Measurements from ENCODE around the gene RNF141. TPM values are rescaled to one million over a fixed set of nuclear protein-coding genes. Genes with fewer than 3 reads are reported as not detected.

Gene RNF141
- total and polyA plus RNA-seq, 7 donors = 13.1 to 30.3 (median 22.8) TPM

GRCh38 chr11:10462746-10463300 lies 78.2 kb downstream of the RNF141 start:
- Histone ChIP-seq H3K36me3 (no peaks in the 10 kb centered on the region), H3K27ac (no peak overlapping the region), H3K27me3 (no peaks in the 10 kb centered on the region), H3K4me3 (no peak overlapping the region), H3K4me1 (no peaks in the 10 kb centered on the region), H3K9me3 (no peaks in the 10 kb centered on the region)
- intact Hi-C loops (cut with DNase I) = no loop called here
- TF ChIP-seq CTCF (IDR thresholded peaks at IDR 0.05) = no peak
- TF ChIP-seq POLR2AphosphoS5 (IDR thresholded peaks at IDR 0.05) = no peak
- no peak for TF ChIP-seq EP300 (IDR thresholded peaks at IDR 0.05)
- no peak for TF ChIP-seq POLR2A (IDR thresholded peaks at IDR 0.05)
- WGBS, 2 donors = 93 to 97% methylated on average over 5 of the region's 5 CpGs
- no peak for DNase-seq

Other genes starting within 250 kb of the RNF141 start
- gene SBF2, start 247.0 kb downstream of the RNF141 start, total RNA-seq = 10 to 100 TPM; 47.1 to 67.5 (median 59.5) TPM
- 10 to 100 TPM in 2 of 3 donors, 1 to 10 TPM in 1; 9.5 to 14.4 (median 12.0) TPM for gene SBF2, start 247.0 kb downstream of the RNF141 start, polyA plus RNA-seq
- 10 to 100 TPM; 45.2 to 84.1 (median 59.5) TPM for gene ADM, start 236.1 kb downstream of the RNF141 start, total RNA-seq
- gene ADM, start 236.1 kb downstream of the RNF141 start, polyA plus RNA-seq = 10 to 100 TPM; 24.0 to 92.5 (median 75.9) TPM
- 1 to 10 TPM; 4.3 to 6.4 (median 4.8) TPM for gene AMPD3, start 85.9 kb downstream of the RNF141 start, total RNA-seq
- 1 to 10 TPM; 4.2 to 8.1 (median 5.1) TPM for gene AMPD3, start 85.9 kb downstream of the RNF141 start, polyA plus RNA-seq
- gene LYVE1, start 27.5 kb upstream of the RNF141 start, total RNA-seq = 100 to 1,000 TPM in 3 of 4 donors, 10 to 100 TPM in 1; 41.5 to 158 (median 133) TPM
- gene LYVE1, start 27.5 kb upstream of the RNF141 start, polyA plus RNA-seq = 10 to 100 TPM; 21.3 to 29.4 (median 22.7) TPM
- 100 to 1,000 TPM in 3 of 4 donors, 10 to 100 TPM in 1; 96.1 to 153 (median 125) TPM for gene IRAG1, start 152.6 kb upstream of the RNF141 start, total RNA-seq
- gene IRAG1, start 152.6 kb upstream of the RNF141 start, polyA plus RNA-seq = 10 to 100 TPM in 1 of 3 donors, 1 to 10 TPM in 2; 1.8 to 10.6 (median 2.3) TPM
- gene CTR9, start 210.1 kb upstream of the RNF141 start, total RNA-seq = 10 to 100 TPM; 11.6 to 18.4 (median 15.7) TPM
- 10 to 100 TPM; 15.3 to 18.4 (median 15.6) TPM for gene CTR9, start 210.1 kb upstream of the RNF141 start, polyA plus RNA-seq

All from sigmoid colon (tissue), 7 donors.